ENCODE data around the gene TMC8. TPM values are rescaled to one million over a fixed set of nuclear protein-coding genes. Genes with fewer than 3 reads are reported as not detected.
"Not testable (repeated sequence)": the region's sequence is repeated elsewhere in the genome, so short reads cannot be mapped to it uniquely, and the experiment has no call there.

The TMC8 gene
- total RNA-seq, 2 experiments from 2014 or later: 123 to 139 TPM

GRCh38 chr17:78166416-78166815 lies 35.8 kb downstream of the TMC8 start:
- Mint-ChIP-seq H3K27me3 (no peaks in the 10 kb centered on the region), H3K9me3 (ENCODE audit: low read depth) (no peaks in the 10 kb centered on the region), H3K4me1 (peaks cover 15% of the 10 kb centered on the region), H3K27ac (no peak overlapping the region), H3K4me3 (no peak overlapping the region), H3K36me3 (ENCODE audit: low read depth) (peaks cover 9% of the 10 kb centered on the region)
- intact Hi-C loops (cut with DNase I, micrococcal nuclease): loop anchor here in 1 of 2 experiments (5.0 kb wide), 1 partner anchor 34 kb away; the partner anchor contains the start of gene TMC8
- ChIA-PET CTCF (interaction anchor here (0.7 kb wide), 1 partner anchor 37 kb away, joined by 3 read pairs; no protein-coding TSS in a partner anchor), POLR2A (no interaction called here)
- no peak for ATAC-seq
- DNase-seq: no peak

- ChIA-PET CTCF (no interaction called here), POLR2A (no interaction called here)
- Mint-ChIP-seq H3K27ac (peak within 1 kb of the TSS; percentile 69), H3K9me3 (ENCODE audit: low read depth) (no peaks in the 10 kb centered on the region), H3K27me3 (no peaks in the 10 kb centered on the region), H3K4me3 (peak within 1 kb of the TSS; percentile 71), H3K36me3 (ENCODE audit: low read depth) (peaks cover 26% of the 10 kb centered on the region), H3K4me1 (peaks cover 35% of the 10 kb centered on the region)
- DNase-seq (peak; percentile 93), ATAC-seq (peak; percentile 79)
- intact Hi-C loops (cut with DNase I, micrococcal nuclease): loop anchor here (1.0 to 5.0 kb wide), 8 partner anchors 18 to 56 kb away; partner anchors contain the start of genes AFMID (in 2 of the 2), TK1 (in 2 of the 2), BIRC5 (in 1 of the 2) and TMC6 (in 1 of the 2)
Observed at GRCh38 chr17:78168242-78168902, 37.8 kb downstream of the TMC8 start, which contains the start of gene SYNGR2. SYNGR2 (plus strand) TSS chr17:78168581; CDS start chr17:78168617, 36 bp downstream.

GRCh38 chr17:78168903-78169793 lies 38.6 kb downstream of the TMC8 start:
- Mint-ChIP-seq H3K4me3 (peak overlapping the region; percentile 71), H3K36me3 (ENCODE audit: low read depth) (peaks cover 34% of the 10 kb centered on the region), H3K9me3 (ENCODE audit: low read depth) (no peaks in the 10 kb centered on the region), H3K27me3 (no peaks in the 10 kb centered on the region), H3K4me1 (peaks cover 42% of the 10 kb centered on the region), H3K27ac (peak overlapping the region; percentile 55)
- ATAC-seq: peak; percentile 36
- peak; percentile 78 for DNase-seq
- ChIA-PET CTCF (interaction anchor here (0.6 to 2.0 kb wide), 3 partner anchors 54 to 84 kb away, joined by 3 to 5 read pairs (median 3); no protein-coding TSS in a partner anchor), POLR2A (no interaction called here)
- intact Hi-C loops (cut with DNase I, micrococcal nuclease): loop anchor here (1.0 to 5.0 kb wide), 8 partner anchors 18 to 56 kb away; partner anchors contain the start of genes AFMID (in 2 of the 2), TK1 (in 2 of the 2), BIRC5 (in 1 of the 2) and TMC6 (in 1 of the 2)

GRCh38 chr17:78170692-78171590 lies 40.4 kb downstream of the TMC8 start:
- Mint-ChIP-seq H3K4me1 (peaks cover 48% of the 10 kb centered on the region), H3K36me3 (ENCODE audit: low read depth) (peaks cover 45% of the 10 kb centered on the region), H3K9me3 (ENCODE audit: low read depth) (no peaks in the 10 kb centered on the region), H3K27ac (peak overlapping the region; percentile 81), H3K4me3 (peak overlapping the region; percentile 11), H3K27me3 (no peaks in the 10 kb centered on the region)
- CTCF ChIA-PET: interaction anchor here (0.8 to 2.0 kb wide), 2 partner anchors 18 to 86 kb away, joined by 3 to 5 read pairs; no protein-coding TSS in a partner anchor
- intact Hi-C loops (cut with DNase I, micrococcal nuclease): no loop called here
- DNase-seq (no peak), ATAC-seq (no peak)
- POLR2A ChIA-PET: interaction anchor here (0.6 to 1.1 kb wide), 3 partner anchors 9 to 43 kb away, joined by 3 to 7 read pairs (median 3); no protein-coding TSS in a partner anchor

- intact Hi-C loops (cut with DNase I, micrococcal nuclease); DNase-seq; H3K4me3 Mint-ChIP-seq; H3K27me3 Mint-ChIP-seq; ATAC-seq; H3K9me3 Mint-ChIP-seq (ENCODE audit: low read depth); CTCF ChIA-PET: not testable (repeated sequence)
- POLR2A ChIA-PET: interaction anchor here (0.6 to 1.1 kb wide), 5 partner anchors 10 to 795 kb away, joined by 3 to 7 read pairs (median 3); no protein-coding TSS in a partner anchor
- Mint-ChIP-seq H3K36me3 (ENCODE audit: low read depth) (peaks cover 46% of the 10 kb centered on the region), H3K27ac (peak overlapping the region; percentile 81), H3K4me1 (peaks cover 53% of the 10 kb centered on the region)
Observed at GRCh38 chr17:78171591-78172248, 41.1 kb downstream of the TMC8 start.

- ChIA-PET POLR2A (interaction anchor here (0.6 to 1.1 kb wide), 4 partner anchors 10 to 796 kb away, joined by 3 to 7 read pairs (median 3); no protein-coding TSS in a partner anchor), CTCF (no interaction called here)
- intact Hi-C loops (cut with DNase I, micrococcal nuclease): no loop called here
- no peaks in the 10 kb centered on the region for H3K27me3 Mint-ChIP-seq
- H3K36me3 Mint-ChIP-seq (ENCODE audit: low read depth): peaks cover 46% of the 10 kb centered on the region
- no peak overlapping the region for H3K4me3 Mint-ChIP-seq
- H3K27ac Mint-ChIP-seq: peak overlapping the region; percentile 81
- H3K9me3 Mint-ChIP-seq (ENCODE audit: low read depth): no peaks in the 10 kb centered on the region
- DNase-seq: no peak
- H3K4me1 Mint-ChIP-seq: peaks cover 57% of the 10 kb centered on the region
- no peak for ATAC-seq
Observed at GRCh38 chr17:78172249-78173051, 41.9 kb downstream of the TMC8 start.

GRCh38 chr17:78173097-78173715 lies 42.6 kb downstream of the TMC8 start:
- POLR2A ChIA-PET: no interaction called here
- ATAC-seq: peak; percentile 44
- intact Hi-C loops (cut with DNase I, micrococcal nuclease): no loop called here
- Mint-ChIP-seq H3K4me1 (peaks cover 57% of the 10 kb centered on the region), H3K27ac (peak overlapping the region; percentile 81), H3K36me3 (ENCODE audit: low read depth) (peaks cover 46% of the 10 kb centered on the region), H3K4me3 (no peak overlapping the region), H3K27me3 (no peaks in the 10 kb centered on the region), H3K9me3 (ENCODE audit: low read depth) (no peaks in the 10 kb centered on the region)
- CTCF ChIA-PET: interaction anchor here (1.4 kb wide), 1 partner anchor 60 kb away, joined by 3 read pairs; no protein-coding TSS in a partner anchor
- peak; percentile 36 for DNase-seq

- ChIA-PET POLR2A (interaction anchor here (0.6 to 1.2 kb wide), 2 partner anchors 12 to 529 kb away, joined by 4 to 5 read pairs; partner anchors contain the start of gene TK1), CTCF (interaction anchor here (0.6 to 4.1 kb wide), 5 partner anchors 13 to 89 kb away, joined by 3 to 21 read pairs (median 4); partner anchors contain the start of genes AFMID and TK1)
- no peak overlapping the region for H3K27ac Mint-ChIP-seq
- no peaks in the 10 kb centered on the region for H3K27me3 Mint-ChIP-seq
- no peak overlapping the region for H3K4me3 Mint-ChIP-seq
- DNase-seq: no peak
- H3K36me3 Mint-ChIP-seq (ENCODE audit: low read depth): peaks cover 55% of the 10 kb centered on the region
- H3K9me3 Mint-ChIP-seq (ENCODE audit: low read depth): no peaks in the 10 kb centered on the region
- no peak for ATAC-seq
- intact Hi-C loops (cut with DNase I, micrococcal nuclease): no loop called here
- H3K4me1 Mint-ChIP-seq: peaks cover 57% of the 10 kb centered on the region
Observed at GRCh38 chr17:78174346-78174869, 43.8 kb downstream of the TMC8 start.
